Stimulated activated CD4-positive, alpha-beta T cell treated with anti-CD3 and anti-CD28 coated beads, Interleukin-4, amount 100 ng/mL, for 48 hours (primary cell): ENCODE results near the gene ERMAP.

Experiments
- DNase-seq, 2 donors: peaks; one replicate each; pipeline ENCODE4 v3.0.0-alpha.2; 2020; ENCODE audit warnings: low read depth in 2 of 2

ERMAP gene, protein sequence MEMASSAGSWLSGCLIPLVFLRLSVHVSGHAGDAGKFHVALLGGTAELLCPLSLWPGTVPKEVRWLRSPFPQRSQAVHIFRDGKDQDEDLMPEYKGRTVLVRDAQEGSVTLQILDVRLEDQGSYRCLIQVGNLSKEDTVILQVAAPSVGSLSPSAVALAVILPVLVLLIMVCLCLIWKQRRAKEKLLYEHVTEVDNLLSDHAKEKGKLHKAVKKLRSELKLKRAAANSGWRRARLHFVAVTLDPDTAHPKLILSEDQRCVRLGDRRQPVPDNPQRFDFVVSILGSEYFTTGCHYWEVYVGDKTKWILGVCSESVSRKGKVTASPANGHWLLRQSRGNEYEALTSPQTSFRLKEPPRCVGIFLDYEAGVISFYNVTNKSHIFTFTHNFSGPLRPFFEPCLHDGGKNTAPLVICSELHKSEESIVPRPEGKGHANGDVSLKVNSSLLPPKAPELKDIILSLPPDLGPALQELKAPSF

DNA sequence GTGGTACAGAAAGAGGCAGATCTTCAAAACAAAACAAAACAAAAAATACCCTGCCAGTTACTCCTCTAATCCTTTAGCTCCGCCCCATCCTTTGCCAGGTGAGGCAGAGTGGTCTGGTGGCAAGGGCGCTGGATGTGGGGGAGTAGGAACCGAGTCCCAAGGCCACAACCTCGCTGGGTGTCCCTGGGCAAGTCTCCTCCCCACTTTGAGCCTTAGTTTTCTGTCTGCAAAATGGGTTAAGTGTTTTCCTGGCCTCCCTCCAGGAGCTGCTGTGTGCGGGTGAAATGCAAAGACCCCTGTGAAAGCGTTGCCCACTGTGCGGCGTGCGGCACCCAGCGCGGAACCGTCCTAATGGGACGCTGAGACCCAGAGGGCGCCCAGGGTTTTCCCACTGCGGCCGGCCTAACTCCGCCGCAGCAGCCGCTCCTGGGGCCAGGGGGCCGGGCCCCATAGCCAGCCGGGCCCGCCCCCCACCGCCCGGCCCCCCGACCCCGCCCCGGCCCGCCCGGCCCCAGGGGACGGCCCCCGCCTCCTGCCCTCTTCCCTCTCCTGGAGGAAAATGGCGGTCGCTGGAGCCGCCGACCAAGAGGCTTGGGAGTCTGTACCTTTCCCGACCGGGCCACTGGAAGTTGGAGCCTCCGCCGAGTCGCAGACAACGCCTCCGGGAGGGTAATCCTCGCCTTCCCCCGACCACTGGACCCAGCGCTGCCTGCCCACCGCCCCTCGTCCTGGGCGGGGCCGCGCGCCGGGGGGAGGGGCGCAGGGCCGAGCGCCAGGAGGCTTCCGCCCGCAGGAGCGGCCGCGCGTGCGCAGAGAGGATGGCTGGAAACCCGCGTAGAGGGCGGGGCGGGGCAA is at the start of gene ERMAP, which contains the start of gene SVBP:
TSS of gene ERMAP (plus strand) at position 538 of the 855 bp plus-strand sequence. CDS start 13,327 bp downstream, outside the sequence.
TSS of gene SVBP (minus strand) at position 813 of the 855 bp plus-strand sequence. CDS start 853 bp downstream, outside the sequence.
- peak; percentile 91 to 96 for DNase-seq

DNA sequence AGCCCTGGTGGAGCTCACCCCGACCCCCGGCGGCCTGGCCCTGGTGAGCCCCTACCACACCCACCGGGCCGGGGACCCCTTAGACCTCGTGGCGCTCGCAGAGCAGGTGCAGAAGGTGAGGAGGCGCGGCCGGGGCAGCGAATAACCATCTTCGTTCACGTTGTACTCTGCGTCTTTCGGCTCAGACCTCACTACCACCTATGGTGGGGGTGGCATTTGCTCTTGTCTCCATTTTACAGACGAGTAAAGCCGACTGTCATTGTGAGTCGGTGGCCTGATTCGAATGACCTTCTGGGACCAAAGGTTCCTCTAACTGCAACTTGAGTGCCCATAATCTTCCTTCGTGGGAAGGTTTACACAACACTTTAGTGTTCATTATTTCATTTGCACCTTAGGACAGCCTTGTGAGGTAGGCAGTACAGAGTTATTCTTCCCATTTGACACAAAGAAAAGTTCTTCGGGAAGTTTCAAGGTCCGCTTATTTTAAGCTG is 49.4 kb upstream of the ERMAP start:
- DNase-seq: no peak

DNA sequence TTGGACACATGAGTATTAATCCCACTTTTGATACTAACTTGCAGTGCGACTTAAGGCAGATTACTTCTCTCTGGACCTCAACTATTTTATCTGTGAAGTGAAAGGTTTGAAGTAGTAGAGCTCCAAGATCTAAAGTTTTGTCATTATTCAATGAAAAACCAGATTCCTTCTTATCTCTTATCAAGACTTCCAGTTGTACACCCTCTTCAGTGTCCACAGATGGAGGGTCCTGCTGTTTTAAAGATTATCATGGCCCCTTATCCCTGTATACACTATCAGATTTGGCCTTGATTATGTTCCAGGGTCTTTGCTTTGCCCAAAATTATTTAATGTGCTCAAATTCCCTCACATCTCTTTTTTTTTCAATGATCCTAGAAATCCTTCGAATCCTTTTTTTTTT is 48.8 kb upstream of the ERMAP start:
- no peak for DNase-seq

DNA sequence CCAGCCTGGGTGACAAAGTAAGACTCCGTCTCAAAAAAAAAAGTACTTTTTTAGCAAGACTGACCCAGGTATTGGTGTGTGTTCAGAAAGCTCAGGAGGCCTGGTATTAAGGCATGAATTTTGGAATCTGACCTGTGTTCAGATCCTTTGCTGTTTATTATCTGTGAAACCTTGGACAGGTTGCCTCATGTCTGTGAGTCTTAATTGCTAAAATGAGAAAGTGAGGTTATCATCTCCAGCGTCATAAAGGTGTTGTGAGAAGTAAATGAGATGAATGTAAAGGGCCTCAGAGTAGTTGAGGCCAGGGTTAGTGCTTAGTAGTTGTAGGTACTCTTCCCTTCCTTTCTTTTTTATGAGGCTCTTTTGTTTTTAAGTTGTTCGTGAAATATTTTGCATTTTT is 47.1 kb upstream of the ERMAP start:
- DNase-seq: no peak

DNA sequence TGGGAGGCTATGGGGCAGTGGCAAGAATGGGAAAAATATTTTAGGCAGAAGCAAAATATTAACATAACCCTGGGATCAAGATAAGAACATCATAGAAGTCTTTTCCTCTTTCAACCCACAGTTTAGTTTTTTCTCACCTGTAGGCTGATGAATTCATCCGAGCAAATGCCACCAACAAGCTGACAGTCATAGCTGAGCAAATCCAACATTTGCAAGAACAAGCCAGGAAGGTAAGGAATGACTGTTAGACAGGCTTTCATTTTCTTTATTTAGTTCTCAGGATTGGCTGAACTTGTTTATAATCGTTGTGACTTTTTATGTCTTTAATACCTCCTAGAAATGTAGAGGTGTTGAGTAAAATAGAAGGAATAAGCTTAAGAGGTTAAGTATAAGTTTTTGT is 43.5 kb upstream of the ERMAP start:
- DNase-seq: no peak

DNA sequence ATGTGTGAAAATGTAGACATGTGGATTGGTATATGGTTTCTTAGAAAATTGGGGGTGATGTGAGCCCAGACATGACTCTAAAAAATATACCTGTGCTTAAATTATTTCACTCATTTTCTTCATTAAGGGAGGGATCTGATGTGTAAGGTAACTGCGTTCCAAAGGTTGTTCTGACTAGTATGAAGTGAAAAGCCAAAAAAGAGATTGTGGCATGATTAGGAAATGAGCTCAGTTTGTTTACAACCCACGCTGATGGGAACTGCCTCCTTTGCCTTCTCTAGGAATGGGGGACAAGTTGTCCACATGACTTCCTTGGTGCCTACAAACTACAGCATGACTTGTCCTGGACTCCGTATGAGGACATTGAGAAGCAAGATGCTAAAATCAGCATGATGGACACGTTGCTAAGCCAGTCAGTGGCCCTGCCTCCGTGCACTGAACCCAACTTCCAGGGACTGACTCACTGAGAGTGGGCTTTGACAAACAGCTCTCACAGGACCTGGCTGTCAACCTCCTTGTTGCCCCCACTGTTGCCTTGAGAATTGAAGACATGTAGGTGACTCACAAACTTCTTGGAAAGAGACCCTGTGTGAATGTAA is 41.9 kb upstream of the ERMAP start:
- no peak for DNase-seq

DNA sequence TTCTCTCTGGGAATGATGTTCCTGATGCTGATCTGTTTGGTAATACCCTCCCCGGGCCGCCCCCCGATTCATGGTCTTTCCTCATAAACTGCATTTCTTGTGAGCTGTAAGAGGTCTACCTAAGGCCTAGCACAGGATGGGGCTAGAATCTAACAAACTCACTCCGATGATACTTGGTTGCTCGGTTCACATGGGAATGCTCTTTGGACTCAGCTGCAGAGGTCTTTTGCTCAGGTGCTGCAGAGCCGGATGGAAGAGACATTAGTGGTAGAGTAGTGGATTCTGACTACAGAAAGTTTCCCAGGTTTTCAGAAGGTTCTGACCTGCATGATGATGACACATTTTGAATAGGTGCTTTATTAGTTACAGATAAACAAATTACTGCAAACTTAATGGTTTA is 40.4 kb upstream of the ERMAP start:
- DNase-seq: no peak

DNA sequence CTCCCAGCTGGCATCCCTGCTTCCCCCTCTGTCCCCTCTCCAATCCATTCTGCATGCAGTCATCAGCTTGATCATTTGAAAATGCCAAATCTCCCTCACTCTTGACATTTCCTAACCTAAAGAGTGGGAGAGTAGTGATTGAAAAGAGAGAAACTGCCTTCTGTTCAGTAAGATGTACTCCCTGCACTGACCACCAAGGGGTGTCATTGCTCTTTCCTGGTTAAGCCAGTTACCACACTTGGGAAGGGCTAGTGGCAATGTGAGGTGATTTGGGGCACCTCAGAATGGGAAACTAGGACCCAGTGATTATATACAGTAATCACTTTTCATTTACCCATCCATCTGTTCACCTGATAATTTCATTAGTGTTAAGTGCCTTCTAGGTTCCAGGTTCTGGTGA is 39.1 kb upstream of the ERMAP start:
- DNase-seq: no peak

DNA sequence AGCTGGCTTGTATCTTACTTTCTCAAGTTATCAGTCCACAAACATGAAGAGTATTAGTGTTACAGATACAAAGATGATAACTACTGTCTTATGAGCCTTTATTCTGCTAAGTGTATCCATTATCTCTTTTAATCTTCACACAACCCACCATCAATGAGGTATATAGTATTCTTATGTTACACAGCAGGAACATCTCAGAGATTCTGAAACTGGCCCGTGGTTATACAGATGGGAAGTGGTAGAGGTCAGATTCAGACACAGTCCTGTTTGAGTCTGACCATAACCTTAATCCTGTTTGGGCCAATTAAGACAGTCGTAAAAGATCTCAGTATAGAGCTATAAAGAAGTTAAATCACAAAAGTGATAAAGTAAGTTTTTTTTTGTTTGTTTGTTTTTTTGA is 37.2 kb upstream of the ERMAP start:
- DNase-seq: no peak

DNA sequence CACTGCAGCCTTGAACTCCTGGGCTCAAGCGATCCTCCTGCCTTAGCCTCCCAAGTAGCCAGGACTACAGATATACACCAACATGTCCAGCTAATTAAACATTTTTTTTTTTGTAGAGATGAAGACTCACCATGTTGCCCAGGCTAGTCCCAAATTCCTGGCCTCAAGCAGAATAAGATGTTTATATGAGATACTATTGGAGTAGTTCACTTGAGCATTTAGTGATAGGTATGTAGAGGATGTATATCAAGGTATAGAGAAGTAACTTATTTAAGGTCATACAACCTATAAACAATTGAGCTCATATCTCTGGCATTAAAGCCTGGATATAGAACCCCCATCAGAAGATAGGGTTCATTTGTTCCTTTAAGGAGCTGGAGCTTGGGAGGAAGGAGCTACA is 36.7 kb upstream of the ERMAP start:
- no peak for DNase-seq

DNA sequence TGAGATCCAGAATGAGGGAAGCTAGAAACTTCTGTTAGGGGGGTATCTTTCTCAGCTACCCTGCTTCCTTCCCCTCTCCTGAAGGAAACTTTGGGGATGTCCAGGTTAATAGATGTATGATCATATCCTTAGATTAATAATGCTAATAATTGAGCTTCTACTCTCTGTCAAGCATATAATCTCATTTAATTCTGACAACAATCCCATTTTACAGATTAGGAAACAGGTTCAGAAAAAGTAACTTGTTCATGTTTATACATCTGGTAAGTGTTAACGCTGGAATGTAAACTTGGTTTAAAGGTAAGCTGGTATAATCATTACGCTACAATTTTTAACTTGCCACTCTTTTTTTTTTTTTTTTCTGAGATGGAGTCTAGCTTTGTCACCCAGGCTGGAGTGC is 33.8 kb upstream of the ERMAP start:
- no peak for DNase-seq

DNA sequence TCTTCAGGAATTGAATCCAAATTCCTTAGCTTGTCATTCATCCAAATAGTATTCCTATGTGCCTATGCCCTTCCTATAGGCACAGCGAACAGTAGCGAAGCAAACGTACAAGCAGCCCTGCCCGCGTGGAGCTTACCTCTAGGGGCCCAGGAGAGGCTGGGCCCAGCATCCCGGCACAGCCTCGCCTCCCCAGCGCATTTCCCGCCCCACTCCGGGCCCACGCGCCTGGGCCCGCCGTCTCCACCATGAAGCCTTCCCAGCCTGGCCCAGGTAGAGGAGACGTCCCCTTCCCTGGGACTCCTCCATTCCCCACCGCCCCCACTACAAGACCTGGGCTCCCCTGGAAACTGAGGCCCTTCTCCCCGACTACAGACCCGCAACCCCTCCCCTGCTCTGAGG is 32.4 kb upstream of the ERMAP start:
- DNase-seq: no peak

DNA sequence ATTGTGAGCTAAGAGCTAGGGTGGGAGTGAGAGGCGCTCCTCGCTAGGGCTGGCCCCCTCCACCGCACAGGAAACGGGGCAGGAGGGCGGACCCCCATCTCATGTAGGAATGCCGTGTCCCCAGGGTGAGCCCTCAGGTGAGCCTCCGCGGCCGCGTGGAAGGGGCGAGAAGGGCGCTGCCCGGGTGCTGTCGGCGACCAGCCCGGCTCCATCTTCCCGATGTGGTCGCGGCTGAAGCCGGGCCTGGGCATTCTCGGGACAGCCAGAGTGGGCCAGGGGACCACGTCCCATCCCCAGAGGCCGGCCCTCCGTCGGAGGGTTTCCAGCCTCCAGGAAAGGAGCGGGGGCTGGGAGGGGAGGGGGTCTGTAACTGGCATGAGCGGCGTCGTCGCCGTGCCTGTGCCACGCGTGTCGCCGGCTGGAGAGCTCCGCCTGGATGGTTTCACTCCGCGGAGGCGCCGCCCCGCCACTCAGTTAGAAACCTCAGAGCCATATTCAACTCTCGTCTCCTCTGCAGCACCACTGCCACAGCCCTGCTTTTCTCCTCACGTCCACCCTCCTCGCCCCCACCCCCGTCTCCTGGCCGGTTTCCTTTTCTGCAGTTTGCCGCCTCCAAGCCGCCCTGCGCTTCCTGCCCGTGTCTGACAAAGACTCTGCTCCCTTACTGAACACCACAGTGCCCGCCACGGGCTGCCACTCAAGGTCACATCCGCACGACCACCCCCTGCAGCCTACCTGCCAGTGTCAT is 31.8 kb upstream of the ERMAP start, which contains the start of gene TMEM269:
TSS of gene TMEM269 (plus strand) at position 46 of the 748 bp plus-strand sequence. CDS start 4,903 bp downstream, outside the sequence.
- peak in 1 of 2 donors; percentile 20 for DNase-seq

DNA sequence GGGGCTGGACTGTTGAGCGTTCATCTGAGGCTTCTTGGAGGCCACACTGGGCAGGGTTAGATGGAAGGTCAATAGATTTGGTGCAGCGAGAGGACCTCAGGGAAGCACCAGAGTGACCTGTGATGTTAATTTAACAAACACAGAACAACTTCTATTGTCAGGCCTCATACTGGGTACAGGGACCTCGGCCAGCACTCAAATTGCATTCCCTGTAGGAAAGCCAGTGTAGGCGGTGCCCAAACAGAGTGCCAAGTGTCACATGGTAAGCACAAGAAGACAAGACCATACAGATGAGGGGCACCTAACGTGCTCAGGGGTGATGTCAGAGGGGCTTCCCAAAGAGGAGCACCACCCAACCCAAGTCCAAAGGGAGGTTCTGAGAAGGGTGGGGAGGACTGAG is 30.8 kb upstream of the ERMAP start:
- DNase-seq: no peak

DNA sequence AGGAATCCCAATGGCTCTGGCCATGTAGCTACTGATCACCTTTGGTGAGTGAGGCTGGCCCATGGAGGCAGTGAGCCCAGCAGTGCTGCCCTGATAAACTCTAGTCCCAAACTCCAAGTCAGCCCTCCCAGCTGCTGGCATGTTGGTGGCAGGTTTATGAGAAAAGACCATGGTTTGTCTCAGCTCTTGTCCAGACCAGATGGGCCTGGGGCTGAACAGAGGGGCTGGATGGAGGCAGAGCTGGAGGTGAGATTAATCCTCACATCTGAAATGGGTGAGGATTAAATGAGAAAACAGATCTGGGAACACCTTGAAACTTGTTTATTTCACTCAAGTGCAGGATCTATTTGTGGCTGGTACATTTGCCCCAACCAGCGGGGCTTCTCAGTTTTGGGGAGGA is 28.9 kb upstream of the ERMAP start:
- no peak for DNase-seq

DNA sequence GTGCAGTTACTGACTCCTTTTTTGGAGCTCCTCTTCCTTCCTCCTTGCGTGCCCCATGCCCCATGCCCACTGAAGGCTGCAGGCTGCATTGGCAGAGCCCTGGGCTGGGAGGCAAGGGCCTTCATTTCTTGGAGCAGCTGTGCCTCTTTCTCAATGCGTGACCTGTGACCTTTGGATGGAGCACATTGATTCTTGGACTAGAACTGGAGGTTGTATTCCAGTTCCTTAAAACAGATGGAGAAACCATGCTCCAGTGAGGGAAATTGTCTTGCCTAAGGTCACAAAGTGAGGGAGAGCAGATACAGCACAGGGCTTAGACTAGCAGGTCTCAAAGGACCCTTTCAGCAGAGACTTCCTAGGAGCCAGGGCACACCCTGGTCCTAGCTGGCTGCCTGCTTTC is 23.1 kb upstream of the ERMAP start:
- no peak for DNase-seq

DNA sequence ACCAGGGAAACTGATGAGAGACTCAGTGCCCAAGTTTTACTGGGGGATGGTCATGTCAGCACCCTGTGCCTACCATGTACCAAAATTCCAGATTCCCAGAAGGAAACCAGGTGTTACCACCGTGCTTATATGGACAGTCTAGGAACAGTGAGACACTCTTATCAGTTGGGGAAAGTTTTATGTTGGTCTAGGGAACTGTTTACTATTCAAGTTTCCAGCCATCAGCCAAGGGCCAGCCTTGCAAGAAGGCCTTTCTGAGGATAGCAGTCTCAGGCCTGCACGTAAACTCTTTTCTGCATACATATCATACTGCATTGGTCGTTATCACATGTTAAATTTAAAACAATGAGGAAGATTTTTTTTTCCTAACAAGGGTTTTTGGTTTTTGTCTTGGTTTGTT is 19.5 kb upstream of the ERMAP start:
- DNase-seq: no peak

DNA sequence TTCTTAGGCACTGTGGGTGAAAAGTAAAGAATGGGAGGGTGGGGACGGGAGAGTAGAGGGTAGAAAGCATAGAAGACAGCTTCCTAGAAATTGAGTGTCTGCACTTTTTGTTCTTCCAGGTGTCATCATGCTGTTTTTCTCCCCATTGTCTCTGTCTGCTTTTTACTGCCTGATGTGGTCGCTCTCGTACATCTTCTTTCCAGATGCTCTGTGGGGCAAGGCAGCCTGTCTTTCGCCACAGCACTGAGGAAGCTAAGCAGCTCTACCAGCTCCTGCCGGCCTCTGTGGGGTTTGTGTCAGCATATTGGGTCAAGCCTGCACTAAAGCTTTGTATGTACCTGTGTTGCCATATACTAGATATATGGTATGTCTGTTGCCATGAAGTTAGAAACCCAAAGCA is 18.9 kb upstream of the ERMAP start:
- no peak for DNase-seq

DNA sequence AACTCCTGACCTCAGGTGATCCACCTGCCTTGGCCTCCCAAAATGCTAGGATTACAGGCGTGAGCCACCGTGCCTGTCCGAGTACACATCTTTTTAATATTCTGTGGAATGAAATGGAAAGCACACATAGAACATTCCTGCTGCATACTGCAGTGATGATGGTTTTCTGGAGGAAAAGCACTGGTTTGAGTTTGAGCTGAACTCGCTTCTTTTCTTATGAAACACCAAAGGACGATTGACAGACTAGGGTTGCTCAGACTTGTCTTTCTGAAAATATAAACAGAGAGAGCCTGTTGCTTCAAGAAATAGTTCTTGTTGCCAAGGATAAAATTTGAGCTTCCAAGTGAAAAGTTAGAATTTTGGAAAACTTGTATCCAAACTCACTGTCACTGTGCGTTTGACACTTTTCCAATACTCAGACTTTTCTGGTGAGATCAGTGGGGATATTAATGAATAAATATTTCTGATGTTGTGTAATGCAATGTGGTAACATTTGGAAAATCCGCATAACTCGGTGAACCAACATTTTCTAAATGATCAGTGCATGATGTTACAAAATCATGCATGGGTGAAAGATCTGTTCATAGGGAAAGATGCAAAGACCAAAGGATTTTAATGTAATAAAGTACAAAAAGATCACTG is 15.0 kb upstream of the ERMAP start:
- DNase-seq: no peak

DNA sequence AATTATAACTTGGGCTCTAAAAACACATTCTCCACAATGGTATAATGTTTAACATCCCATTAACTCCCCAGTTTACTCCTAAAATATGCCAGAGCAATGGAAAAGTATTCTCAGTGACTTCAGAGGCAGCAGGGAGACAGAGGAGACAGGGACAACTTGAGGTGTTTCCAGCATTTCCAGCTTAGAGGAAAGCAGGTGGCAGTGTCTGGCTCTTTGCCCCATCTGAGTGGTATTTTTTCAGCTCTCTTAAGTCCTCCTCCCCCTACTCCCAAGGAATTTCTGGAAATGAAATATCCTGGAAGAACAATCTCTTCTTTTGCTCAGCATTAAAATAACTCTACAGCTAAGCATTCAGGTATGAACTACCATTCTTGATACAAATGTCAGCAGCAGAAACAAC is 10.8 kb upstream of the ERMAP start:
- no peak for DNase-seq

DNA sequence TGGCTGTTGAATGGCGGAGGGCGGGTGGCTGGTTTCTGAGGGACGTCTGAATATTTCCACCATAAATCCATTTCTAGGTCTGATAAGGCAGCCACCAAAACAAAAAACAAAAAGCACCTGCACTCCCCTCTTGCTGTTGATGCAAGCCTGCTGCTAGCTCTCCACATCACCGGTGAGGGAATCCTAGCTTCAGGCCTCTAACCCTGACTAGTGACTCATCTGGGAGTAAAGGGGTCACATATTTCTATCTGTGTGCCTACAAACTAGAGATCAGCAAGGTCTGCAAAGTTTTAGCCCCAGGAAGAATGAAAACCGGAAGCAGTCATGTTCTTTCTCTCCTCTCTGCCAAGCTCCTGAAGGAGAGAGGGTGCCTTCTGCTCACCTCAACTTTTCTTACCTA is 10.3 kb upstream of the ERMAP start:
- no peak for DNase-seq
